ENCODE results near the gene DOCK10.

DNA sequence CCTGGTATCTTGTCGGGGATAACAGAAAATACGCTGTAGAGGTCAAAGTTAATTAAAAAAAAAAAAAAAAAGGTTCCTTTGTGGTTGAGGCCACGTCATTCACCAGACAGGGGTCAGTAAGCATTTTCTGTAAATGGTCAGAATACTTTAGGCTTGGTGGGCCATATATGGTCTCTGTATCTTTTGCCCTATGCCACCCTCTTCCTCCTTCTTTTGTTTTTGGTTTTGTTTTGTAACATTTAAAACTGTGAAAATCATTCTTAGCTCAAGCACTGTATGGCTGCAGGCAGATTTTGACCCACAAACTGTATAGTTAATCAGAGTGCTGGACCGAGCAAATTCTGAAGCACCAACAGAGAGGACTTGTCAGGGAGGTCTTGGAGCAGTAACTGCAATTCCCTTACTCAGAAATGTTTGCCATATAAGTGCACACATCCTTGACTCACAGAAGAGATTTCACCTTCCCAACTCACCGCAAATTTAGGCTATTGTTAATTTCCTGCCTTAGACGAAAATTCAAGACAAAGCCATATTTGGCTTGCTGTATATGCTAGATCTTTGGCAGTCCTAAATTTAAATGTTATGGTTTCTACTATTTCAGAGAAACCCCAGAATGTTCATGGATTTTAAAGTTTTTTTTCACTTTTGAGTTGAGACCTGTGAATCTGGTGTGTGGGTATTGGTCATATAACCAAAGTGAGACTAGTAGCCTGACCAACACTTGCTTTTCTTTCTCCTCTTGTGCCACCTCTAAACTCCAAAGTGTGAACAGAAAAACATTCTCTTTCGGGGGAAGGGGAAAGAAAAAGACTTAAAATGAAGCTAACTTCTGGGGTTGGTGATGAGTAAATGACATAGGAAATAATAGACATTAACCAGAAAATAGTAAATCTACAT is 65.4 kb downstream of the DOCK10 start:
- no peak for TF ChIP-seq POLR2A (IDR thresholded peaks at IDR 0.05; ENCODE audit: extremely low read depth, insufficient read length)
- TF ChIP-seq, protein P1, sequence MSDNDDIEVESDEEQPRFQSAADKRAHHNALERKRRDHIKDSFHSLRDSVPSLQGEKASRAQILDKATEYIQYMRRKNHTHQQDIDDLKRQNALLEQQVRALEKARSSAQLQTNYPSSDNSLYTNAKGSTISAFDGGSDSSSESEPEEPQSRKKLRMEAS (IDR thresholded peaks at IDR 0.05; ENCODE audit: low read depth, low read length): no peak
- TF ChIP-seq, protein P2, sequence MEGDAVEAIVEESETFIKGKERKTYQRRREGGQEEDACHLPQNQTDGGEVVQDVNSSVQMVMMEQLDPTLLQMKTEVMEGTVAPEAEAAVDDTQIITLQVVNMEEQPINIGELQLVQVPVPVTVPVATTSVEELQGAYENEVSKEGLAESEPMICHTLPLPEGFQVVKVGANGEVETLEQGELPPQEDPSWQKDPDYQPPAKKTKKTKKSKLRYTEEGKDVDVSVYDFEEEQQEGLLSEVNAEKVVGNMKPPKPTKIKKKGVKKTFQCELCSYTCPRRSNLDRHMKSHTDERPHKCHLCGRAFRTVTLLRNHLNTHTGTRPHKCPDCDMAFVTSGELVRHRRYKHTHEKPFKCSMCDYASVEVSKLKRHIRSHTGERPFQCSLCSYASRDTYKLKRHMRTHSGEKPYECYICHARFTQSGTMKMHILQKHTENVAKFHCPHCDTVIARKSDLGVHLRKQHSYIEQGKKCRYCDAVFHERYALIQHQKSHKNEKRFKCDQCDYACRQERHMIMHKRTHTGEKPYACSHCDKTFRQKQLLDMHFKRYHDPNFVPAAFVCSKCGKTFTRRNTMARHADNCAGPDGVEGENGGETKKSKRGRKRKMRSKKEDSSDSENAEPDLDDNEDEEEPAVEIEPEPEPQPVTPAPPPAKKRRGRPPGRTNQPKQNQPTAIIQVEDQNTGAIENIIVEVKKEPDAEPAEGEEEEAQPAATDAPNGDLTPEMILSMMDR (IDR thresholded peaks at IDR 0.05; ENCODE audit: low read depth, low read length): no peak
- TF ChIP-seq MYC (IDR thresholded peaks at IDR 0.05; ENCODE audit: low read depth, low read length): no peak
